Hindlimb muscle (tissue), 1 donor: ENCODE results near the gene NEDD9. TPM values are rescaled to one million over a fixed set of nuclear protein-coding genes. Genes with fewer than 3 reads are reported as not detected.

Source experiments
- DNase-seq: peaks from one replicate; pipeline ENCODE4 v3.0.0-alpha.2; 2013
- polyA plus RNA-seq: library from polyadenylated mRNA; unstranded; fragments of 120-200 nt; gene quantifications from one replicate; pipeline ENCODE4 v1.2.1, GENCODE V29; 2013; ENCODE audit not compliant: insufficient read length

Gene NEDD9
- polyA plus RNA-seq, 1 donor = 9.6 TPM

DNA sequence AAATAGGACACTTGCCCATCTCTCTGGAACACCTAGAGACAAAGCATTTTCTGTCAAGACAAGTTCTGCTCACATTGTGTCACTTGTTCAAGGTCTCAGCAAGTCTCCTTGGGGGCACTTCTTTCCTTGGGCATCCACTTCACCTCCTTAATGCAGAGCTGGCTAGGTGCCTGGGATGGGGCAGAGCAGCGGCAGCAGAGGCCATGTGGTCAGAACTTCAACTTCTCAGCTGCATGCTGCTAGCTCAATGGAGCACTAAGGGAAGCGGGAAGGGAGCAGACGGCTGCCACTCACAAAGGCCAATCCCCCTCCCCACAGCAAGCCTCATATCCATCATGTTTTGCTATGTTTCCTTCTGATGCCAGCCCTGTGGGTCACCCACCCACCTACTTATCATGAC, 31.5 kb downstream of the NEDD9 start:
- no peak for DNase-seq

DNA sequence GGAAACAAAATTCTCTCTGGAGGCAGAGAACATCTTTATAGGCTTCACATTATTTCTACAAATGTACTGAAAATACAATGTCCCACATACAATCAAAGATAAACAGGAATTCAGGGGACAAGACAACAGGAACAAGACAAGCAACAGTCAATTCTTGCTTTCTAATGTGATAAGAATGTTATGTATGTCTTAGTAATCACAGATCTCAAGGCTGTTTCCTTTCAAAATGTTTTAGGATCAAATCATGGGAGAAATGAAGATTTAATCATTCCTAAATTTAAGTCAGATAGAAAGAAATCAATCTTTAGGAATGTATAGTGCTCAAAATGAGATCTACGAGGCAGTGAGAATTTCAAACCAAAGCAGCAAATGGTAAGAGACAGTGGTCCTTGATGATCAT, 32.1 kb downstream of the NEDD9 start:
- DNase-seq = no peak

DNA sequence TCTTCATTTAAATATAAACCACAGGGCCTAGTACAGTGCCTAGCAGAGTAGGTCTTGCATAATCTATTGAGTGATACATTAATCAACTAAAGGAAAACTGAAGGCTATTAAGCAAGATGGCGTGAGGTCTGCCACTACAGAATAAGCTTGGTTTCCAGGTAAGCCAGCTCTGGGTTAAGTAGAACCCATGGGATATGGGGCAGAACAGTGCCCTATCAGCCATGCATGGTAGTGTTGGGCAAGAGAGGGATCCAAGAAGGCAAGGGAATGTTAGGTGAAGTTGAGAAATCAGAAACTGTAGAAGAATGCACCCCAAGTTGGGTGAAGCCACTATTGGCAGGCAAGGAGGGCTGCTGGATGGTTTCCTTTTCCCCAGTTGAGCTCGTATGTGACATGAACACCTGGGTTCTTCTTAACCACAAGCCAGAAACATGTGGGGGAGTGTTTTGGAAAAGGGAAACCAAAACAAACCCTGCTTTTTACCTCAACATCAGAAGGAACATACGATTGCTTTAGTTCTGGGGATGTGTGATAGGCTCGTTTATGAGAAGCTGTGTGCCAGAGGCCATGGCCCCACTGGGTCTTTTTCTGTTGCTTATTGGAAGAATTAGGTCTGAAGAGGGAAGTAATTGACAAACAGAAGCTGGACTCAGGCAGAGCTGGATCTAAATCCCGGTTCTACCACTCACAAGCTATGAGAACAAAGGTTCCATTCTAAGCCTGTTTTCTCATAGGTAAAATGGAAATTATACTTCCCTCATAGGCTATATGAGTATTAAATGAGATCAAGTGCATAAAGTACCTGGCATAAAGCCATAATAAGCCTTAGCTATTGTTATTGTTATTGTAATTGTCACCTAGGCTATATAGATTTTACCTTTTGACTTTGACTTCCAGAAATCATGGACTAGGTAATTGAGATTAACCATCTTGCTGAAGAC, 33.5 kb downstream of the NEDD9 start:
- DNase-seq = no peak

DNA sequence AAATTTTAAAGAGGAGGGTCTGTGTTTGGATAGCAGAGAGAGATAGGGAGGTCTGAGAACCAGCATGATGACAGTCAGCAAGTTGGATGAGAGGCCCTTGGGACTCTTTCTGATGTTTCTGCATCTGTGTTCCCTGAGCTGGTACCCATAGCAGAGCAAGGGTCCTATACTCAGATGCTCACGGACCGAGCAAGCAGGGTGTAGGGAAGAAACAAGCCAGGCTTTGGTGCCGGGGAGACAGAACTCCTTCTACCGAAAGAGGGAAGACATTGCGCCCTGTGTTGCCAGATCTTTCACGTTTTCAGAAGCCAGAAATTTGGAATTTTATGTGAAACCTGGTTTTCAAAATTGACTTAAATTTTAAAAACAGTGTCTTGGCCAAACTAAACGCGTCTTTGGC, 34.6 kb downstream of the NEDD9 start:
- DNase-seq = no peak

DNA sequence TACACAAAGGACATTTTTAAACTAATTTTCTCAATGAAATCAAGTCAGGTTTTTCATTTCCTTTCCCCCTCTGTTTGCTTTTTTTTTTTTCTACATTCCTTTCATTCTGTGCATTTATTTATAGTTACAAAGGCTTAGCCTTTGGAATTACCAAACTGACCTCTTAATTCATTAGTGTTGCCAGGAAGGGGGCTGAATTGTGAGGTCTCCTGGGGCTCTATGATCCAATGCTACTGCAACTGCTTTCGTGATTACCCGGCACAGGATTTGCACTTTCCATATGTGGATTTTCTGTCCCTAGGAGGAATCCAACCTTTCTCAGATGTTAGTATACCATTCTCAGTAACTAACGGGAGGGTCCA, 35.3 kb downstream of the NEDD9 start:
- DNase-seq = no peak

DNA sequence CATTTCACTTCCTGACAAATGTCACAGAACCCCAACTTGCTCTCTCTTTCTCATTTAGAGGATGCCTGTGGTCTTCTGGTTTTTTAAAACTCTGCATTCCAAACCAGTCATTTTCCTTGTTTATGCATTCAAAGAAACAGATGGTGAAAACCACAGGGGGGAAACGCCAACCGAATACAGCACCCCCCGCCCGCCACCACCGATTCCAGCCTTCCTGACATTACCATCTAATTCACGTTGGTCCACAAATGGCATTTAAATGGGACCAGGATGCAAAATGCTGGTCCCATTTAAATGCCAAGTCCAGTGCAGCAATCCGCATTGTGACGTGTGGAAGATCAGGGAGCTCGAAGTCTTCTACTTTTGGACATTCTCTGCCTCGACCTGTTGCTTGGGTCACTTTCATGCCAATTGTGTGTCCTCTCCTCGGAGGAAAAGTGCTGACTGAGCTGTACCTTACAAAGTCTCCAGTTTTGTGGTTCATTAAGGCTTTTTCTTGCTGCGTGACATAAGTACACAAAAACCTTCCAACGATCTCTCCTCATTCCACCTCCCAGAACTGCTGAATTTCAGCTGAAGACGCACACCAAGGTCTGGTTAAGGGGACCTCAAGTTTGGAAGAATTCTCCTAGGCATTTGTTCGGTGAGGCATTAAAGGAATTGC, 35.8 kb downstream of the NEDD9 start:
- DNase-seq = no peak

DNA sequence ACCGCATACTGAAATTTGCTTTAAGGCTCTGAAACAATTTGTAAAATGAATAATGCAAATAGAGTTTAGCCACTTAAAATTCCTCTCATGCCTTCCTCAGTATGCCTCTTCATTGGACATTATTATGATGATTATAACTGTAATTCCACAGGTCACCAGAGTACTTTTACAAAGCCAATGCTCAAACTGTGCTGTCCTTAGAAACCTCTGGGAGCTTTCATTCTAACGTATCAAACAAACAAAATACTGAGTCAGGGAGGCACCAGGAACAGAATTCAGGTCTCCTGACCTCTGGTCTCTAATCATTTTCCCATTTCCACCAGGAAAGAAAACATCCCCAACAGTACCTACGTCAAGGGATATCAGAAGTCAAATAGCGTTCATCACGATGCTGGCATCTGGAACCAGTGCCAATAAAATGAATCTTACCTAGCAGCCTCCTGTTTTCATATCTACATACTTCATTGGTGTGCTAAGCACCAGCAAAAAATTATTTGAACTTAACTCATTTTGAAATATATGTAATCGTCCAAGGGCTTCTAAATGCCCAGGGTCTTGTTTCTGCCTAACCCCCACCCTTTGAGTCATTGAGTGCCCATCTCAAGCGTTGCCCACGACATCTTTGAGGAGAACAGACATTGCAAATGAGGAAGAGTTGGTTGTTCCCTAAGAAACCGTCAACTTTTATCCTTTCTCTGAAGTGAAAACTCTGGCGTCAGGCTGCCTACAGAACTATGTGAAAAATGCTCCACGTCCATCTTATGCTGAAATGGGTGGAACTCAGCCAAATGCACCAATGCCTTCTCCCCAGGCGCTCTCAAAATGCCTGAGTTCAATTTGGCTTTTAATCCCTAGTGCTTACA, 37.9 kb downstream of the NEDD9 start:
- DNase-seq = no peak

DNA sequence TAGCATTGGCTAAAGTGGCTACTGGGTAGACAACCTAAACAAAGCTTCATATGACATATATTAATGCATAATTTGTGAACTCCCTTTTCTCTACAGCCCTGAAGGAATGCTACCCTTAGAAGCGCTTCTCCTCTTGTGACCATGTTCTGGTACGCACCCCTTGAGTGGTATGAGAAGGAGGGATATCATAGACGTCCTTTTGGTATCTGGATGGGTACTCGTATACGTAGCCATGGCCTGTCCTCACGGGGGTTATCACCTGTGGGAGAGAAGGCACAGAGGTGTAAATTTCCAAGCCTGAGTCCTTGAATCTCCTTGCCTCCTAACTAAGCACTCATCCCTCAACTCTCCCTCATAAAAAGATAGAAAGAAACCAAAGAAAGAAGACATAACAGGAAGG, 39.0 kb downstream of the NEDD9 start:
- no peak for DNase-seq

DNA sequence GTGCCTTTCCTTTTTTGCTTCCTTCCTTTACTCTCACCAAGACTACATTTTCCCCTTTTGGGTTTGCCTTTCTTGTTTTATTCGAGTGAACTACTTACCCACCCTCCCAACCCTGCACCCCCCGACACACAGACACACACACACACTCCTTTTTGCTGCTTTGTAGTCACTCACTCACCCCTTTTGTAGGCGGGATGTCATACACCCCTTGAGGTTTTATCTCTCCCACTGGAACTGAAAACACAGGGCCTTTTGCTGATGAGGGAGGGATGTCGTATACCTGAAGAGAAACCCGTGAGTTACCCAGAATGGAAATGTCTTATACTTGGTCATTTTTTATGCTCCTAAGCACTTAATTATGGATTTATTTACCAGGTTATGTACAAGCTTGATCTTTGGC, 40.3 kb downstream of the NEDD9 start:
- no peak for DNase-seq

DNA sequence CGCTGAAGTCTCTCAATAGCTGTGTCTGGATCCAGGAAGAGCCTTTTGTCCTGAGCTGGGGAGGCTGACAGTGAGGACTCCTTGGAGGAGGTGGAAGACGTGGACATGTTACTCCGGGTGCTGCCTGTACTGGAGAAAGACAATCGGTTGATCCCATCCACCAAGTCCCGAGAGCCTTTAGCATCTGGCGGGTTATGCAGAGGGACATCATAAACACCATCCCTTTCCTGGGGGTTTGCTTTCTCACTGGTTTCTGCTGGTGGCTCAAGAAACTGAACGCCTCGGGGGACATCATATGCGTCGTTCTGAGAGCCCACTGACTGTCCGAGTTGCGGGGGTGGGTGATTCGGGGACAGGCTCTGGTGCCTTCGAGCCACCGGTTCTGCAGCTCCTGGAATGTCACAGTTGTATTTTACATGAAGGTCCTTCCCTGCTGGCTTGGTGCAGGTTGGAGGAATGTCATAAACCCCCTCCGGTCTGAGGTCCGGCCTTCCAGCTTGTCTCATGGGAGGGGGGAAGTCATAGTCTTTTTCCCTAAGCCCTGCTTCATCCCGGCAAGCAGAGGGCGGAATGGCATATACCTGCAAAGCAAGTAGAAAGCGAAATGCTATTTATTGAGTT, 41.7 kb downstream of the NEDD9 start:
- DNase-seq = no peak

DNA sequence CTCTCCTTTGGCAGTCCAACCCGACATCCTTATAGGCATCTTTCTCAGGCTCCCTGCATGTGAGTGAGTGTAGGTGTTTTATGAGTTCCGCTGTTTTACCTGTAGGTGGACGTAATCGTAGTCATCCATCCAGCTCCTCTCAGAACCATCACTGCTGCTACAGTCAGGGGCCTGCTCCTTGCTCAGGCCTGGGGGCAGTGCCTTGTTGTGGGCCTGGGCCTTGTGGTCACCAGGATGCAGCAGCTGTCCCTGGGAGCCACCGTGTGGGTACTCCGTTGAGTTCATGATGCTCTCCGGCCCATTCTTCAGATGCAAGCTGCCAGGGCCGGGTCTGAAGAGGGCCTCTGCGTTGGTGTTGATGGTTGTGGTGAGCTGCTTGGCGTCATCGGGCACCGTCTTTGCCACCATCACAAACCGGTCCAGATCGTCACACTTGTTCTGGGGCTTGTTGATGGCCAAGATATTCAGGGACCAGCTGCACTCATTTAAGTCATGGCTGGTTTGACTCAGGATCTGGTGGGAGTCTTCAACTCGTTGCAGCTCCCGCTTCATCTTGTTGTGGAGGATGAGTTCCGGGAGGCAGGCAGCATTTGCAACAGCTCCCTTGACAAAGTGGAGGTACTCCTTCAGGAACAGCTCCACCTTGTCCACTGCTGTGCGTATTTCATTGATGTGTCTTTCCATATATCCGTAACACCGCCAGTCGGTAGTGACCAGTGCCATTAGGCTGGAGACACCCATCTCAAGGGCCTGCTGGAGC, 42.4 kb downstream of the NEDD9 start:
- no peak for DNase-seq

DNA sequence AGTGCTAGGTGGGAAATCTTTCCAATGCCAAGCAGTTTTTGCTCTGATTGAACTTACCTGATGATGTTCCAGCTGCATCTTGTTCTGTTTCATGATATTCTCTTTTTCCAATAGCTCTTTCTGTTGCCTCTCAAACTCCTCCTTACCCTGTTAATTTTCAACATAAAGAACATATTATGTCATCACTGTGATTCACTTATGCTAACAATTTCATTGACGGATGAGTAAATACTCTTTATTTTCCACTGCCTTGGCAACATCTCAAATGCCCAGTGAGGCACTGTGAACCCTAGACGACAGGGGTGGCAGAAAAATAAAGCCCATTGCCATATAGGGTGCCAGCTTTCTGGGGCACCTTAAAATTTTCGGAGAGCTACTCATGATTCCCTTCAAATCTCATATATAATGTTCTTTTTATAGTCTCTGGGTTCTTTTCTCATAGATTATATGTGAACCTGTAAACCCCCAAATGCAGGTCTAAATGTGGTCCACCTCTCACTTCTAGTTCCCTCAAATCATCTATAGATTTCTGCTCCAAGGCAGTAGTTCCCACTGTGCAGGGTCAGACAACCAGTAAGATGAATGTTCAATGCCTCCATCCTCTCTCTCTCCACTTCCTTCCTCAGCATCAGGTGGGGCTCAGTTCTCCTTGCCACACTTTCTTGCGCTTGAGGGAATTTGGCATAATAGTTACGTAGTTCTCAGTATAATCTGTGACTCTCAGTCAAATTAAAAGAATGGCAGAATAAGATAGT, 44.1 kb downstream of the NEDD9 start:
- DNase-seq = no peak

DNA sequence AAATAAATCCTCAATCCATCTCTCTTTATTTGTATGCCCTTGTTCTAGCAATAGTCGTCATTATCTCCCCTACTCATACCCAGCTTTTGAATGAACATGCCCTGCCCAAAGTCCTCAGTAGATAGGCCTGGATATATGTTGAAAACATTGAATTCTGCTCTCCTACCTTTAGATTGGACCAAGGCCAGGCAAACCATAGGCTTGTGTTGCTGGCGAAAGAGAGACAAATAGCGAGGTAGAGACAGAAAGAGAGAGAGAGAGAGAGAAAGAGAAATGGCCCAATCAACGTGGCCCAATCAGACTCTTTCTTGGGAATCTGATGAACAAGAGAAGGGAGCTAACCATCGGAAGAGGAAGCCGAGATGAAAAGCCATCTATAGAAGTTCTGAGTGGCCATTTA, 45.2 kb downstream of the NEDD9 start:
- DNase-seq = no peak

DNA sequence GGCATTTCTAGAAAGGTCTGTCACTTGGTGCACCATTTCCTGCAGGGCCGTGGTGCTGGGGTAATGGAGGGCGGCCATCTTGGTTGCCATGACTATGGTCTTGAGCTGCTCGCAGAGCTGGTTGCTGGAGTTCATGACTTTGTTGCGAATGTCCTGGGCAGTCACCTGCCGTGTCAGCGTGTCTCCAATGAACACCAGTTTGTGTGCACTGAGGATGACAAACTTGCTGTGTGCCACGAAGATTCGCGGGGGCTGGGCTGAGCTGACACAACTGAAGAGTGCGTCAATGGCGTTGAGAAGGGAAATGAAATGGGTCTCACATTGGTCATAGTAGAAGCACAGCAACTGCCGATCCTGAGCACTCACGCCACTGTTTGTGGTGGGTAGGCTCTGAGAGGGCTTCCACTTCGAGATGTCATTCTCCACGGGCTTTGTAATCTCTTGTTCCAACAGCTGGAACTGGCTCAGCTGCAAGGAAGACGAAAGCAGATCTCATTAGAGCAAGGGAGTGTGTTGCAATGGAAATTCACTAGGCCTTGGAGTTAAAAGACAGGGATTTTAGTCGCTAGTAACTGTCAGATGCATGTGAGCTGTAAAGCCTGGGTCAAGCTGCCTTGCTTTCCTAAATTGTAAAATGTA, 47.1 kb downstream of the NEDD9 start:
- no peak for DNase-seq

DNA sequence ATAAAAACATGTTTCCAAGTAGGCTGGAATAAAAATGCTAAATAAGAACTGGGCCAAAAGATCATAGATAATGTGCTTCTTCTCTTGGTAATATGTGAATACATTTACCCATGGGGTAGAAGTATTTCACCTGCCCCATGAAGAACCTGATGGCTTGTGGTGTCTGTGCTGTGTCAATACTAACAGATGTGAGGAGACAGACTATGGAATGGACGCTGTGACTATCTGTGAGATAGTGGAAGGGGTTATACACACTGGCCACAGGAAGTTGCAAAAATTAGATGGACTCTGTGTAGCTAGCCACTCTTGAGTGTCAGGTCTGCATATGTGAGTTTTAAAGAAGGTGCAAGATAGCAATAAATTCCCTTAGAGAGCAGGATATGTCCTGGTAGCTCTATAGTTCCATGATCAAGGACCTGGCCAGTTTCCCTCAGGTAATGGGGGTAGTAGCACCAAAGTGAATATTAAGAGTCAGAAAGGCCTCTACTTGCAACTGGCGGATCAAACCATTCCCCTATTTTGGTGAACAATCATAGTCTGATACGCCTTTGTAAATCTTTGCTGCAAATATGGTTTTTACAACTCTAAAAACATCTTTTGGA, 48.6 kb downstream of the NEDD9 start:
- DNase-seq = no peak

DNA sequence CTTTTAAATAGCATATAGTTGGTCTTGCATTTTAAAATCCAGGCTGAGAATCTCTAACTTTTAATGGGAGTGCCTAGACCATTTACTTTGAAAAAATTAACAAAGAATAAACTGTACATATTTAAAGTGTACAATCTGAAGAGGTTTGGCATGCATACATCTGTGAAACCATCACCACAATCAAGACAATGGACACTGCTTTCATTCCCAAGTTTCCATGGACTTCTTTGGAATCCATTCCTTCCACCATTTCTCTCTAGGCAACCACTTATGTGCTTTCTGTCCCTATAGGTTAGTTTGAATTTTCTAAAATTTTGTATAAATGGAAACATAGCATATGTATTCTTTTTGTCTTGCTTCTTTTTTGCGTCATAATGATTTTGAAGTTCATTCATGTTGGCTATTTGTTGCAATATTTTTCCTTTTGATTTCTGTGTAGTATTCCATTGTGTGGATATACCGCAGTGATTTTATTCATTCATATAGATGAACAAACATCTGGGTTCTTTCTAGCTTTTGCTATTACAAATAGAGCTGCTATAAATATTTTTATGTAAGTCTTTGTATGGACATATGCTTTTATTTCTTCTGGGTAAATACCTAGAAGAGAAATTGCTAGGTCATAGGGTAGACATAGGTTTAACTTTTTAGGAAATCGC, 50.9 kb downstream of the NEDD9 start:
- no peak for DNase-seq

DNA sequence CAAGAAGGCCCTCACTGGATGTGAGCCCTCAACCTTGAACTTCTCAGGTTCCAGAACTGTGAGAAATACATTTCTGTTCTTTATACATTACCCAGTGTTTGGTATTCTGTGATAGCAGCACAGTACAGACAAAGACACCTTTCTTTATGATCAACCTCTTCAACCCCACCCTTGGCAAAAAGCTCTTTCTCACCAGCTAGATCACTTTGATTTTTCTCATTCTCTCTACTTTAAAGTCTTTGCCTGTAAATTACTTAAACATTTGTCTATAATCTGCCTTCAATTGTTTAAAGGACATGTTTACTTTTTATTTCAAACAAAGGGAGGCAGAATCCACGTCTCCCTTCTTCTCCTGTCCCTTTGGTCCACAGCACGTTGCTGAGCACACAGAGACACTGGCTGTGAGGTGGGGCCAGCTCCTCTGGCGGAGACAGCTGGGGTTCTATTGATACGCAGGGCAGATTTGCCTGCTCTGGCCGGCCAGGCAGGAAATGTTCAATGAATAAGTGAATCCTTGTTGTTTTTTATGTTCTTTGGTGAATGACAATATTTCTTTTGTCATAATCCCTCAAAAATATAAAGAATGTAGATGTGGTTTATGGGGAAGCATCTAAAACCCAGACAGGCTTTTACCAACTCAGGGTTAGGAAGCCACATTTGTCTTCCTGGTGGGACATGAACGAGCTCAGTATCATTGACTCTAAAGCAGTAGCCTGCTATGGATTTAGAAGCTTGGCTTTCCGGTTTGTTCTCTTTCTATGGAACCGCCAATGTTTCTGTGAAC, 52.9 kb downstream of the NEDD9 start:
- DNase-seq = no peak

DNA sequence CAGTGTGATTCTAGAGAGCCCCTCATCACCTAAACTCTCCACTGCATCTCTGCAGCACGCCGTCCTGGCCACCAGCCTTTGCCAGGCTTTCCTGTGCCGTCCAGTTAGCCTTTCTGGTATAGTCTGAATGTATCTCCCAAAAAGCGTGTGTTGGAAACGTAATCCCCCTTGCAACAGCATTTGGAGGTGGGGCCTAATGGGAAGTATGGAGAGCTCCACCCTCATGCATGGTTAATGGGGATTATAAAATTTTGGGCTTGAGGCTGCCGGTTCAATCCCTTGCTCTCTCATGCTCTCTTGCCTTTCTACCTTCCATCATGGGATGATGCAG, 53.4 kb downstream of the NEDD9 start:
- no peak for DNase-seq

DNA sequence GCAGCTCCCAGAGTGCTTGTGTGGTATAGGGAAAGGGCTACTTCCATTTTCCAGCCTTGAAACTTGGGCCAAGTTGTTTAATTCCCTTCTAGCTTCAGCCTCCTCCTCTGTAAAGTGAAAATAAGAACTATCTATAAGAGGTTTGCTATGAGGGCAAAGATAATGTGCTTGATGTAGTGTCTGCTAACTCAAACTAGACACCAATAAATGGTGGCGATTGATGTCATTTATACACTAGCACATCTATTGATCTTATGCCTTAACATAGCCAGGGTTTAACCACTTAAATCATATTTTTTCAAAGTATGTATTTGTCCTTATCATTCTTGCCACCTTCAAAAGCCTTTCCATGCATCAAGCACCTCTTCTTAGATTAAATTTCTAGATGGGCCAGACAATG, 55.2 kb downstream of the NEDD9 start:
- no peak for DNase-seq
